IMR-90 (cell line): ENCODE results near the gene ZMYND10. TPM values are rescaled to one million over a fixed set of nuclear protein-coding genes. Genes with fewer than 3 reads are reported as not detected.

ENCODE experiments used
- ATAC-seq: fragments of 200-7000 bp; cut with Tn5 transposase; 2 replicates; pipeline ENCODE4 v1.9.1; 2020; ENCODE audit warnings: low read depth, mild to moderate bottlenecking, moderate library complexity
- BruUV-seq: library from RNA; stranded (reverse); fragments of 400-500 nt; replicated peaks from 2 replicates; lab custom pipeline; 2021; lab: Mats Ljungman, UMichigan
- CTCF ChIA-PET: fragments of 300-600 bp; formaldehyde crosslinking; extraction: SDS; loops from one replicate; lab custom pipeline; 2021; ENCODE audit warnings: antibody characterized with exemption; lab: Yijun Ruan, JAX
- POLR2A ChIA-PET: fragments of 300-600 bp; sonication (Branson Sonifier 250); formaldehyde crosslinking; loops from one replicate; lab custom pipeline; 2022; ENCODE audit warnings: antibody characterized with exemption; ENCODE audit not compliant: unreplicated experiment; lab: Charles Lee
- DNase-seq: peaks from one replicate; pipeline ENCODE4 v3.0.0; 2013
- H2AFZ ChIP-seq: replicated peaks from 2 replicates; pipeline ENCODE3; 2013; ENCODE audit warnings: low read length, mild to moderate bottlenecking; ENCODE audit not compliant: poor library complexity
- H2AK5ac ChIP-seq: 2 replicates; pipeline ENCODE4 v1.6.1; 2013; ENCODE audit warnings: low read depth, low read length, inconsistent platforms
- H2AK9ac ChIP-seq: replicated peaks from 2 replicates; pipeline ENCODE3; 2013; ENCODE audit warnings: mild to moderate bottlenecking, low read depth, low read length, moderate library complexity; ENCODE audit not compliant: poor library complexity
- H2BK120ac ChIP-seq: 2 replicates; pipeline ENCODE4 v1.6.1; 2013; ENCODE audit warnings: low read depth, low read length, inconsistent platforms
- H2BK15ac ChIP-seq: 3 replicates; pipeline ENCODE4 v1.6.1; 2013; ENCODE audit warnings: low read depth, low read length, inconsistent platforms
- H2BK20ac ChIP-seq: 2 replicates; pipeline ENCODE4 v1.6.1; 2013; ENCODE audit warnings: low read depth, mild to moderate bottlenecking, inconsistent platforms, low read length, moderate library complexity
- H2BK5ac ChIP-seq: 2 replicates; pipeline ENCODE4 v1.6.1; 2013; ENCODE audit warnings: mild to moderate bottlenecking, low read depth, low read length, inconsistent platforms; ENCODE audit not compliant: poor library complexity, severe bottlenecking
- H3K14ac ChIP-seq: replicated peaks from 2 replicates; pipeline ENCODE4 v1.6.1; 2013; ENCODE audit warnings: low read depth, low read length, inconsistent platforms
- H3K18ac ChIP-seq: 2 replicates; pipeline ENCODE4 v1.6.1; 2013; ENCODE audit warnings: low read depth, low read length, control low read depth
- H3K23ac ChIP-seq: 2 replicates; pipeline ENCODE4 v1.6.1; 2013; ENCODE audit warnings: low read depth, low read length, inconsistent platforms
- H3K27ac ChIP-seq: 2 replicates; pipeline ENCODE4 v1.5.1; 2013; ENCODE audit warnings: mild to moderate bottlenecking, control low read depth, low read length; ENCODE audit not compliant: insufficient read depth
- H3K27me3 ChIP-seq: 2 replicates; pipeline ENCODE4 v1.6.1; 2013; ENCODE audit warnings: low read length; ENCODE audit not compliant: control insufficient read depth, insufficient read depth
- H3K36me3 ChIP-seq: 2 replicates; pipeline ENCODE4 v1.6.1; 2013; ENCODE audit warnings: low read length, mixed read lengths; ENCODE audit not compliant: control insufficient read depth, insufficient read depth
- H3K4ac ChIP-seq: 2 replicates; pipeline ENCODE4 v1.6.1; 2013; ENCODE audit warnings: low read depth, low read length, inconsistent platforms
- H3K4me1 ChIP-seq: 2 replicates; pipeline ENCODE4 v1.6.1; 2013; ENCODE audit warnings: low read length, mixed read lengths; ENCODE audit not compliant: control insufficient read depth, insufficient read depth
- H3K4me2 ChIP-seq: 2 replicates; pipeline ENCODE4 v1.6.1; 2013; ENCODE audit warnings: low read depth, mild to moderate bottlenecking, control low read depth, low read length, moderate library complexity
- H3K4me3 ChIP-seq: 2 replicates; pipeline ENCODE4 v1.5.1; 2013; ENCODE audit warnings: low read depth, mild to moderate bottlenecking, control low read depth, low read length, moderate library complexity; ENCODE audit not compliant: insufficient read depth
- H3K56ac ChIP-seq: 2 replicates; pipeline ENCODE4 v1.6.1; 2013; ENCODE audit warnings: low read length, inconsistent platforms; ENCODE audit not compliant: insufficient read depth; ENCODE audit errors: extremely low read depth
- H3K79me1 ChIP-seq, 2 experiments: 2 replicates each; pipeline ENCODE4 v1.6.1; 2013; ENCODE audit warnings: low read length in 2 of 2, inconsistent platforms in 1 of 2, low read depth in 1 of 2
- H3K9ac ChIP-seq: 2 replicates; pipeline ENCODE4 v1.6.1; 2013; ENCODE audit warnings: low read depth, low read length, control low read depth
- H3K9me1 ChIP-seq: 2 replicates; pipeline ENCODE4 v1.6.1; 2013; ENCODE audit warnings: low read length, inconsistent platforms; ENCODE audit not compliant: insufficient read depth
- H3K9me3 ChIP-seq: 2 replicates; pipeline ENCODE4 v1.6.1; 2013; ENCODE audit warnings: low read length; ENCODE audit not compliant: control insufficient read depth, insufficient read depth
- H4K20me1 ChIP-seq: 2 replicates; pipeline ENCODE4 v1.6.1; 2013; ENCODE audit warnings: low read length, inconsistent platforms; ENCODE audit not compliant: insufficient read depth
- H4K5ac ChIP-seq: 2 replicates; pipeline ENCODE4 v1.6.1; 2013; ENCODE audit warnings: mild to moderate bottlenecking, low read depth, low read length, control low read depth
- H4K8ac ChIP-seq, 2 experiments: 2 replicates each; pipeline ENCODE4 v1.6.1; 2013; ENCODE audit warnings: low read depth in 2 of 2, low read length in 2 of 2, control low read depth in 1 of 2, inconsistent platforms in 1 of 2
- H4K91ac ChIP-seq: 2 replicates; pipeline ENCODE4 v1.6.1; 2013; ENCODE audit warnings: low read depth, low read length, inconsistent platforms; ENCODE audit not compliant: insufficient read depth
- MAZ ChIP-seq: IDR thresholded peaks from 2 replicates; pipeline ENCODE4 v1.6.1; 2012; ENCODE audit warnings: low read depth, mild to moderate bottlenecking, low read length, improper control_type of control experiment, moderate library complexity, borderline replicate concordance
- RCOR1 ChIP-seq: IDR thresholded peaks from 2 replicates; pipeline ENCODE4 v1.6.1; 2012; ENCODE audit warnings: mild to moderate bottlenecking, low read length, improper control_type of control experiment; ENCODE audit not compliant: insufficient replicate concordance
- SMC3 ChIP-seq: fragments of 150-350 bp; IDR thresholded peaks from 2 replicates; pipeline ENCODE4 v1.6.1; 2016; ENCODE audit warnings: low read depth, mild to moderate bottlenecking, antibody characterized with exemption, low read length, moderate library complexity
- WGBS, 2 experiments: methylation state at CpG; one replicate each; pipeline versions ENCODE4 v1.1.5 to v1.1.7; 2013; ENCODE audit warnings: missing lambda C conversion rate in 2 of 2; ENCODE audit not compliant: insufficient read length in 1 of 2; ENCODE audit errors: extremely low coverage in 2 of 2; 5-methylcytosine and 5-hydroxymethylcytosine counted together
- dilution Hi-C: fragments of 300-500 bp; cut with HindIII; formaldehyde crosslinking; loops from one replicate; pipeline ENCODE4 v1.14.3; 2018; ENCODE audit warnings: low sequenced_read_pairs; ENCODE audit not compliant: unreplicated experiment
- in situ Hi-C: fragments of 300-500 bp; cut with MboI; formaldehyde crosslinking; loops from 3 replicates; pipeline ENCODE4 v1.14.3; 2019; ENCODE audit warnings: low sequenced_read_pairs, inconsistent platforms, mixed read lengths
- intact Hi-C: fragments of 100-400 bp; cut with micrococcal nuclease; formaldehyde crosslinking; loops from 2 replicates; pipeline ENCODE4 v1.10.0; 2022
- polyA plus RNA-seq, 3 experiments: library from polyadenylated mRNA; depleted of rRNA; stranded (reverse); fragments of >200 nt; gene quantifications; 2 replicates each; pipeline ENCODE4 v1.2.3, GENCODE V29; 2012; ENCODE audit warnings: low replicate concordance in 1 of 3
- total RNA-seq: library from RNA; depleted of rRNA; stranded (reverse); fragments of >200 nt; gene quantifications from 2 replicates; pipeline ENCODE4 v1.2.3, GENCODE V29; 2012
- TF ChIP-seq, protein P1 (sequence below): fragments of 150-350 bp; IDR thresholded peaks from 2 replicates; pipeline ENCODE4 v1.6.1; 2017; ENCODE audit warnings: mild to moderate bottlenecking, antibody characterized with exemption, low read length, low read depth
- TF ChIP-seq, protein P2 (sequence below): conservative IDR thresholded peaks from 2 replicates; pipeline ENCODE4 v1.5.1; 2012; ENCODE audit warnings: mild to moderate bottlenecking, low read depth, low read length, improper control_type of control experiment

ZMYND10 gene
- total and polyA plus RNA-seq, 2 of the 4 experiments (the other 2 are of a cell fraction), result 1.1 to 1.4 TPM

DNA sequence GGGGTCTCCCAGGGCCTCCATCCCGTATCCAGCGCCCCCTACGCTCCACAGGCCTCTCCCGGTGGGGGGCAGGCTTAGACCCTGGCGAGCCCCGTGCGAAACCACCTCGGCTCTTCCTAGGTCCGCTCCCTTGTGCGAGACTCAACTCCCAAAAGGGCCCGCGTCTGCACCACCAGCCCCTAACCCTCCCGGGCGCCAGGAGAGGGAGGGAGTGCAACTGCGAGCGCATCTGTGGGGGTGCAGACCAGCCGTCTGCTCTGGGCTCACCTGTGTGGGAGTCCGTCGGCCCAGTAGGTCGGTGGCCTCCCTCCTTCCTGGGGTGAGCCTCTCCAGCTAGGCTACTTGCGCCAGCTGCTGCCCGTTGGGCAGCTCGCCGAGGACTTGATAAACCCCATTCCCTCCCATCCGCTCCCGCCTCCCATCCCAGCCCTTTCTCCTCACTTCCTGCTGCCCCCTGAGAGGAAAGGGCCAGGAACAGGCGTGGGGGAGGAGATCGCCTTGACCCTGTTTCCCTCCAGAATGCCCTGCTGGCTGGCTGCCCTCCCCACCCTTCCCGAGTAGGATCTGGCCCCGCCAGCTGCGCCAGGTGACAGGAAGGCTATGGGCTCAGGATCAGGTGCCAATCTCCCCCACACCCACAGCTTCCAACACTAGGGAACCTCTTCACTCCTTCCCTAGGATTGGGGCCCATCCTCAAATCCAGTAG lies 23.0 kb downstream of the ZMYND10 start, which contains the start of gene HYAL2:
HYAL2 (minus strand) TSS at position 360 of the 706 bp plus-strand sequence. CDS start 2,256 bp downstream, outside the sequence.
- Histone ChIP-seq H2BK120ac (peak within 1 kb of the TSS; percentile 54; the same call in 1 of the 2 replicates), H3K4me1 (peaks cover 26% of the 10 kb centered on the region), H3K36me3 (peaks cover 26% of the 10 kb centered on the region), H3K9ac (peak within 1 kb of the TSS; percentile 94), H3K4me3 (peak within 1 kb of the TSS; percentile 58), H4K20me1 (peaks cover 11% of the 10 kb centered on the region; the same call in 1 of the 2 replicates), H2AK9ac (peak within 1 kb of the TSS; percentile 93), H4K91ac (peak within 1 kb of the TSS; percentile 58), H3K9me3 (no peaks in the 10 kb centered on the region), H2AFZ (peak within 1 kb of the TSS; percentile 95), H3K14ac (no peak within 1 kb of the TSS), H2BK5ac (peak within 1 kb of the TSS; percentile 98), H3K27ac (peak within 1 kb of the TSS; percentile 98), H3K23ac (peak within 1 kb of the TSS; percentile 35; the same call in 1 of the 2 replicates), H3K4me2 (peak within 1 kb of the TSS; percentile 67), H2BK20ac (no peak within 1 kb of the TSS), H2BK15ac (no peak within 1 kb of the TSS), H3K56ac (no peak within 1 kb of the TSS), H3K79me1 (peaks cover 31 to 58% of the 10 kb centered on the region in 2 experiments), H3K18ac (no peak within 1 kb of the TSS), H4K5ac (peak within 1 kb of the TSS; percentile 95), H3K27me3 (no peaks in the 10 kb centered on the region), H3K4ac (peak within 1 kb of the TSS; percentile 66), H2AK5ac (peak within 1 kb of the TSS; percentile 87), H3K9me1 (peaks cover 8% of the 10 kb centered on the region), H4K8ac (peak within 1 kb of the TSS; percentile 96 to 99; a peak in 3 of 4 replicates)
- WGBS, 2 experiments, result no CpG with 5 or more reads among the region's 31 CpGs
- TF ChIP-seq, protein P1, sequence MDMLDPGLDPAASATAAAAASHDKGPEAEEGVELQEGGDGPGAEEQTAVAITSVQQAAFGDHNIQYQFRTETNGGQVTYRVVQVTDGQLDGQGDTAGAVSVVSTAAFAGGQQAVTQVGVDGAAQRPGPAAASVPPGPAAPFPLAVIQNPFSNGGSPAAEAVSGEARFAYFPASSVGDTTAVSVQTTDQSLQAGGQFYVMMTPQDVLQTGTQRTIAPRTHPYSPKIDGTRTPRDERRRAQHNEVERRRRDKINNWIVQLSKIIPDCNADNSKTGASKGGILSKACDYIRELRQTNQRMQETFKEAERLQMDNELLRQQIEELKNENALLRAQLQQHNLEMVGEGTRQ, result no peak
- no peak for TF ChIP-seq RCOR1
- TF ChIP-seq MAZ, result no peak
- TF ChIP-seq, protein P2, sequence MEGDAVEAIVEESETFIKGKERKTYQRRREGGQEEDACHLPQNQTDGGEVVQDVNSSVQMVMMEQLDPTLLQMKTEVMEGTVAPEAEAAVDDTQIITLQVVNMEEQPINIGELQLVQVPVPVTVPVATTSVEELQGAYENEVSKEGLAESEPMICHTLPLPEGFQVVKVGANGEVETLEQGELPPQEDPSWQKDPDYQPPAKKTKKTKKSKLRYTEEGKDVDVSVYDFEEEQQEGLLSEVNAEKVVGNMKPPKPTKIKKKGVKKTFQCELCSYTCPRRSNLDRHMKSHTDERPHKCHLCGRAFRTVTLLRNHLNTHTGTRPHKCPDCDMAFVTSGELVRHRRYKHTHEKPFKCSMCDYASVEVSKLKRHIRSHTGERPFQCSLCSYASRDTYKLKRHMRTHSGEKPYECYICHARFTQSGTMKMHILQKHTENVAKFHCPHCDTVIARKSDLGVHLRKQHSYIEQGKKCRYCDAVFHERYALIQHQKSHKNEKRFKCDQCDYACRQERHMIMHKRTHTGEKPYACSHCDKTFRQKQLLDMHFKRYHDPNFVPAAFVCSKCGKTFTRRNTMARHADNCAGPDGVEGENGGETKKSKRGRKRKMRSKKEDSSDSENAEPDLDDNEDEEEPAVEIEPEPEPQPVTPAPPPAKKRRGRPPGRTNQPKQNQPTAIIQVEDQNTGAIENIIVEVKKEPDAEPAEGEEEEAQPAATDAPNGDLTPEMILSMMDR, result no peak
- TF ChIP-seq SMC3, result no peak
- in situ Hi-C loops (no loop called here), intact Hi-C loops (loop anchor here (5.0 kb wide), 1 partner anchor 60 kb away; no protein-coding TSS in a partner anchor), dilution Hi-C loops (no loop called here)
- no peak for DNase-seq
- CTCF ChIA-PET, result no interaction called here
- no peak for ATAC-seq
- BruUV-seq, result no TSS peak
- POLR2A ChIA-PET, result no interaction called here
